ENCODE data around the gene DUSP1. TPM values are rescaled to one million over a fixed set of nuclear protein-coding genes. Genes with fewer than 3 reads are reported as not detected.

The DUSP1 gene
- total and polyA plus RNA-seq, 2 donors (not counting 3 experiments of a cell fraction or from before 2014, with no cell fraction given): 36.1 to 196 TPM

GRCh38 chr5:172756764-172757393 lies 14.1 kb downstream of the DUSP1 start:
- H3K79me2 ChIP-seq (ENCODE audit: control insufficient read depth, insufficient read depth, low read length): no peaks in the 10 kb centered on the region
- no peaks in the 10 kb centered on the region for H4K20me1 ChIP-seq (replicated peaks; ENCODE audit: control insufficient read depth, extremely low read depth, insufficient read depth, low read length)
- TF ChIP-seq POLR2AphosphoS5 (IDR thresholded peaks at IDR 0.05; ENCODE audit: insufficient read depth, low read depth, low read length): no peak
- TF ChIP-seq GATA2 (IDR thresholded peaks at IDR 0.05; ENCODE audit: insufficient read depth, insufficient read length, low read depth, low read length): no peak
- TF ChIP-seq JUN (IDR thresholded peaks at IDR 0.05; ENCODE audit: borderline replicate concordance, insufficient read depth, insufficient read length, low read depth): no peak
- no peak for TF ChIP-seq POLR2A (IDR thresholded peaks at IDR 0.05; ENCODE audit: low read depth, low read length)
- TF ChIP-seq CTCF (IDR thresholded peaks at IDR 0.05; ENCODE audit: extremely low read depth in 1 of 2, insufficient read depth in 1 of 2, low read depth in 1 of 2, low read length in 2 of 2): no peak
- no peak for TF ChIP-seq EZH2 (IDR thresholded peaks at IDR 0.05; ENCODE audit: borderline replicate concordance, low read depth, low read length, severe bottlenecking)
- no peak for TF ChIP-seq FOS (IDR thresholded peaks at IDR 0.05; ENCODE audit: borderline replicate concordance, insufficient read depth, low read length)
- TF ChIP-seq MAX (IDR thresholded peaks at IDR 0.05; ENCODE audit: insufficient read depth, insufficient read length): no peak
- TF ChIP-seq MYC (IDR thresholded peaks at IDR 0.05; ENCODE audit: low read depth, low read length): no peak
- no peak for DNase-seq (ENCODE audit: low read depth, low spot score)
- ChIA-PET CTCF (no interaction called here), POLR2A (no interaction called here)
- no peaks in the 10 kb centered on the region for H3K9me3 ChIP-seq (replicated peaks; ENCODE audit: control insufficient read depth, insufficient read depth, low read length)
- H3K27me3 ChIP-seq (ENCODE audit: control insufficient read depth in 2 of 2, insufficient read depth in 2 of 2, low read length in 2 of 2): no peaks in the 10 kb centered on the region
- no peaks in the 10 kb centered on the region for H3K9me1 ChIP-seq (replicated peaks; ENCODE audit: control insufficient read depth, extremely low read depth, insufficient read depth, low read length)
- no peak for FAIRE-seq
- no peak overlapping the region for H3K27ac ChIP-seq (ENCODE audit: insufficient read depth, low read depth, low read length)
- BruUV-seq (replicated peaks): no TSS peak
- H3K9ac ChIP-seq (replicated peaks; ENCODE audit: extremely low read depth, insufficient read depth, low read length): no peak overlapping the region
- H3K4me2 ChIP-seq (ENCODE audit: insufficient read depth, low read length): no peak overlapping the region
- peaks cover 8% of the 10 kb centered on the region for H3K4me1 ChIP-seq (ENCODE audit: control insufficient read depth, extremely low read depth, insufficient read depth, low read length)
- H3K36me3 ChIP-seq (ENCODE audit: control insufficient read depth in 2 of 2, extremely low read depth in 1 of 2, insufficient read depth in 2 of 2, low read length in 2 of 2): no peaks in the 10 kb centered on the region
- H2AFZ ChIP-seq (ENCODE audit: low read depth, low read length): no peak overlapping the region
- dilution Hi-C loops (cut with MboI; ENCODE audit: extremely low pct_ligation_motif_present, low sequenced_read_pairs) (no loop called here), intact Hi-C loops (cut with micrococcal nuclease) (no loop called here)
- no peak overlapping the region for H3K4me3 ChIP-seq (replicated peaks in 1 of 3; ENCODE audit: insufficient read depth in 1 of 3, low read depth in 1 of 3, low read length in 3 of 3)
